Measurements from ENCODE around the gene RGS7.
"Not testable (repeated sequence)": the region's sequence is repeated elsewhere in the genome, so short reads cannot be mapped to it uniquely, and the experiment has no call there.

The RGS7 gene

GRCh38 chr1:241090798-241091197 is 266.2 kb downstream of the RGS7 start:
- no peaks in the 10 kb centered on the region for H3K36me3 ChIP-seq
- H3K9me3 ChIP-seq, result no peaks in the 10 kb centered on the region
- no peaks in the 10 kb centered on the region for H3K27me3 ChIP-seq
- no peaks in the 10 kb centered on the region for H3K4me1 ChIP-seq (ENCODE audit: control insufficient read depth in 1 of 2, insufficient read depth in 1 of 2, low read depth in 1 of 2, low read length in 1 of 2)
- H3K4me3 ChIP-seq (ENCODE audit: low read depth in 1 of 2, low read length in 1 of 2), result no peak overlapping the region
- H3K27ac ChIP-seq, result no peak overlapping the region
- TF ChIP-seq, protein P1, sequence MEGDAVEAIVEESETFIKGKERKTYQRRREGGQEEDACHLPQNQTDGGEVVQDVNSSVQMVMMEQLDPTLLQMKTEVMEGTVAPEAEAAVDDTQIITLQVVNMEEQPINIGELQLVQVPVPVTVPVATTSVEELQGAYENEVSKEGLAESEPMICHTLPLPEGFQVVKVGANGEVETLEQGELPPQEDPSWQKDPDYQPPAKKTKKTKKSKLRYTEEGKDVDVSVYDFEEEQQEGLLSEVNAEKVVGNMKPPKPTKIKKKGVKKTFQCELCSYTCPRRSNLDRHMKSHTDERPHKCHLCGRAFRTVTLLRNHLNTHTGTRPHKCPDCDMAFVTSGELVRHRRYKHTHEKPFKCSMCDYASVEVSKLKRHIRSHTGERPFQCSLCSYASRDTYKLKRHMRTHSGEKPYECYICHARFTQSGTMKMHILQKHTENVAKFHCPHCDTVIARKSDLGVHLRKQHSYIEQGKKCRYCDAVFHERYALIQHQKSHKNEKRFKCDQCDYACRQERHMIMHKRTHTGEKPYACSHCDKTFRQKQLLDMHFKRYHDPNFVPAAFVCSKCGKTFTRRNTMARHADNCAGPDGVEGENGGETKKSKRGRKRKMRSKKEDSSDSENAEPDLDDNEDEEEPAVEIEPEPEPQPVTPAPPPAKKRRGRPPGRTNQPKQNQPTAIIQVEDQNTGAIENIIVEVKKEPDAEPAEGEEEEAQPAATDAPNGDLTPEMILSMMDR (IDR thresholded peaks at IDR 0.05), result no peak

DNA sequence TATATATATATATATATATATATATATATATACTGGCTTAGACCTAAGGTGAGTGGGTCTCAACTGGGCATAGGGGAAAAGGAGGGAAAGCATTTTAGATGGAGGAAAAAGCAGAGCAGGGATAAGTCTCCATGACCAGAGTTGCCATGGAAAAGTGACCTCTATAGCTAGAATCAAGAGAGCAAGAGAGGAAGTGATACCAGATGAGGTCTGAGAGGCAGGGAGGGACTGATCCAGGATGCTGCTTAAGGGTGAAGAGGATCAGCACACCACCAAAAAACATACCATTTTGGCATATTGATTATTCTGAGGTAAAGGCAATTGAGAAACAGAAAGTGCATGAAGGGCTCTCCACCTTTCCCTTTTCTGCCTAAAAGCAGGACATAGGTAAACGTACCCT is 267.9 kb downstream of the RGS7 start:
- not testable (repeated sequence) for H3K9me3 ChIP-seq; H3K4me1 ChIP-seq (ENCODE audit: control insufficient read depth in 1 of 2, insufficient read depth in 1 of 2, low read depth in 1 of 2, low read length in 1 of 2); H3K4me3 ChIP-seq (ENCODE audit: low read depth in 1 of 2, low read length in 1 of 2); H3K27me3 ChIP-seq; H3K36me3 ChIP-seq; H3K27ac ChIP-seq

DNA sequence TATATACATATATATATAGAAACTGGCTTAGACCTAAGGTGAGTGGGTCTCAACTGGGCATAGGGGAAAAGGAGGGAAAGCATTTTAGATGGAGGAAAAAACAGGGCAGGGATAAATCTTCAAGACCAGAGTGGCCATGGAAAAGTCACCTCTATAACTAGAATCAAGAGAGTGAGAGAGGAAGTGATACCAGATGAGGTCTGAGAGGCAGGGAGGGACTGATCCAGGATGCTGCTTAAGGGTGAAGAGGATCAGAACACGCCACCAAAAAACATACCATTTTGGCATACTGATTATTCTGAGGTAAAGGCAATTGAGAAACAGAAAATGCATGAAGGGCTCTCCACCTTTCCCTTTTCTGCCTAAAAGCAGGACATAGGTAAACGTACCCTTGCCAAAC is 268.9 kb downstream of the RGS7 start:
- not testable (repeated sequence) for H3K36me3 ChIP-seq; H3K4me3 ChIP-seq (ENCODE audit: low read depth in 1 of 2, low read length in 1 of 2); H3K27me3 ChIP-seq; H3K9me3 ChIP-seq; H3K27ac ChIP-seq; H3K4me1 ChIP-seq (ENCODE audit: control insufficient read depth in 1 of 2, insufficient read depth in 1 of 2, low read depth in 1 of 2, low read length in 1 of 2)

GRCh38 chr1:241086686-241087085 is 270.3 kb downstream of the RGS7 start:
- Histone ChIP-seq H3K4me1 (ENCODE audit: control insufficient read depth in 1 of 2, insufficient read depth in 1 of 2, low read depth in 1 of 2, low read length in 1 of 2) (no peaks in the 10 kb centered on the region), H3K4me3 (ENCODE audit: low read depth in 1 of 2, low read length in 1 of 2) (no peak overlapping the region), H3K9me3 (no peaks in the 10 kb centered on the region), H3K27ac (no peak overlapping the region), H3K27me3 (no peaks in the 10 kb centered on the region), H3K36me3 (no peaks in the 10 kb centered on the region)
- TF ChIP-seq, protein P1 (IDR thresholded peaks at IDR 0.05), result no peak

GRCh38 chr1:241083285-241083684 is 273.7 kb downstream of the RGS7 start:
- Histone ChIP-seq H3K36me3 (no peaks in the 10 kb centered on the region), H3K27ac (no peak overlapping the region), H3K27me3 (no peaks in the 10 kb centered on the region), H3K4me3 (ENCODE audit: low read depth in 1 of 2, low read length in 1 of 2) (no peak overlapping the region), H3K4me1 (ENCODE audit: control insufficient read depth in 1 of 2, insufficient read depth in 1 of 2, low read depth in 1 of 2, low read length in 1 of 2) (no peaks in the 10 kb centered on the region), H3K9me3 (no peaks in the 10 kb centered on the region)
- TF ChIP-seq, protein P1 (IDR thresholded peaks at IDR 0.05), result no peak

DNA sequence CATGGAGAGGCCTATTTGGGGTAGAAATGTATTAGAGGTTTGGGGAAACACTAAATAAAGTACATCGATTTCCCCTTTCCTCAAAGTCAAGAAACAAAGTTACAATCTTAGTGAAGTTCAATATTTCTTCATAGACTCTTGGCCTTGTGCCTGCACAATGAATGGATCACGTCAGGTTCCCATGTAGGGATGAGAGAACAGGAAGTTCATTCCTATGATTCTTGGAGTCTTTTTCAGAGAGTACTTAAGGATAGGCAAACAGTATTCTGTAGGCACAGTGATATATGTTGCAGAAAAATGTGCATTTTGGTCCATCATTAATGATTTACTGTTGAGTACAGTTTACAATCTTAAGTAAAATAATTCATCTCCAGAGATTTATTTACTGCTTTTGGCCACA is 275.5 kb downstream of the RGS7 start:
- H3K27ac ChIP-seq, result no peak overlapping the region
- no peaks in the 10 kb centered on the region for H3K36me3 ChIP-seq
- TF ChIP-seq, protein P1 (IDR thresholded peaks at IDR 0.05), result no peak
- no peaks in the 10 kb centered on the region for H3K27me3 ChIP-seq
- no peaks in the 10 kb centered on the region for H3K9me3 ChIP-seq
- H3K4me3 ChIP-seq (ENCODE audit: low read depth in 1 of 2, low read length in 1 of 2), result no peak overlapping the region
- no peaks in the 10 kb centered on the region for H3K4me1 ChIP-seq (ENCODE audit: control insufficient read depth in 1 of 2, insufficient read depth in 1 of 2, low read depth in 1 of 2, low read length in 1 of 2)

DNA sequence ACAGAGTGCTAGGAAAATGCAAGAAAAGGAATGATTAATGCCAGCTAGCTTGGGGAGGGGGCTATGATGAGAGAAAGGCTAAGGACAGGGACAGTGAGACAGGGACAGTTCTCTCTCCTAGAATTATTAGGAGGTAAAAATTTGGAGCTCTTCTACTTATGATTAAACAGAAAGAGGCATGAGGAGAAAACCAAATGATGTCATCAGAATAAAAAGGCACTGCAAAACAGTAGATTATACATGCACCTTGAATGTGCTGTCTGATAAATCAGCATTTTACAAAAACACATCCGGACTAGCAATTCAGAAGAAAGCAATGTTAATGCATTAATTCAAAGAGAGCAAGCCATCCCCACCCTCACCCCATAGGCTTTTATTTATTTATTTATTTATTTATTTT is 277.5 kb downstream of the RGS7 start:
- Histone ChIP-seq H3K36me3 (no peaks in the 10 kb centered on the region), H3K4me1 (ENCODE audit: control insufficient read depth in 1 of 2, insufficient read depth in 1 of 2, low read depth in 1 of 2, low read length in 1 of 2) (no peaks in the 10 kb centered on the region), H3K9me3 (no peaks in the 10 kb centered on the region), H3K27ac (no peak overlapping the region), H3K27me3 (no peaks in the 10 kb centered on the region), H3K4me3 (ENCODE audit: low read depth in 1 of 2, low read length in 1 of 2) (no peak overlapping the region)
- TF ChIP-seq, protein P1 (IDR thresholded peaks at IDR 0.05), result no peak
